ENCODE results near the gene HGF. TPM values are rescaled to one million over a fixed set of nuclear protein-coding genes. Genes with fewer than 3 reads are reported as not detected.

Gene HGF
- total and polyA plus RNA-seq, 4 donors: 3.1 to 25.5 (median 12.3) TPM

- no peaks in the 10 kb centered on the region for H3K36me3 ChIP-seq (ENCODE audit: control insufficient read depth in 4 of 4, insufficient read depth in 4 of 4, low read length in 4 of 4)
- peaks cover 0 to 34% (median 11%) of the 10 kb centered on the region in 5 donors for H3K4me1 ChIP-seq (ENCODE audit: control insufficient read depth in 5 of 5, insufficient read depth in 5 of 5, low read length in 5 of 5)
- TF ChIP-seq CTCF (IDR thresholded peaks at IDR 0.05; ENCODE audit: control extremely low read depth, extremely low read depth): no peak
- H3K27me3 ChIP-seq (ENCODE audit: control insufficient read depth in 3 of 3, insufficient read depth in 3 of 3, low read length in 2 of 3): no peaks in the 10 kb centered on the region
- no peak overlapping the region for H3K27ac ChIP-seq (ENCODE audit: low read depth in 1 of 2, low read length in 1 of 2)
- ATAC-seq (ENCODE audit: insufficient read depth, low FRiP score) (no peak), DNase-seq (peak in 2 of 3 donors; percentile 65 to 66)
- no peaks in the 10 kb centered on the region for H3K9me3 ChIP-seq (ENCODE audit: control insufficient read depth in 4 of 4, insufficient read depth in 3 of 4, low read length in 3 of 4)
- H3K9ac ChIP-seq (ENCODE audit: insufficient read depth in 1 of 2, low read length in 2 of 2): no peak overlapping the region
- no peak overlapping the region for H3K4me3 ChIP-seq
These were observed 82.8 kb downstream of the HGF start for GRCh38 chr7:81687062-81687461.

GRCh38 chr7:81685270-81685868 lies 84.5 kb downstream of the HGF start:
- ATAC-seq (ENCODE audit: insufficient read depth, low FRiP score): no peak

GRCh38 chr7:81684514-81685269 lies 85.2 kb downstream of the HGF start:
- H3K9ac ChIP-seq (ENCODE audit: insufficient read depth in 1 of 2, low read length in 2 of 2): peak overlapping the region in 1 of 2 donors; percentile 48
- no peak for TF ChIP-seq CTCF (IDR thresholded peaks at IDR 0.05; ENCODE audit: control extremely low read depth, extremely low read depth)
- no peaks in the 10 kb centered on the region for H3K36me3 ChIP-seq (ENCODE audit: control insufficient read depth in 4 of 4, insufficient read depth in 4 of 4, low read length in 4 of 4)
- DNase-seq: peak; percentile 93 to 97 (median 97)
- H3K4me1 ChIP-seq (ENCODE audit: control insufficient read depth in 5 of 5, insufficient read depth in 5 of 5, low read length in 5 of 5): peaks cover 0 to 43% (median 11%) of the 10 kb centered on the region in 5 donors
- no peak overlapping the region for H3K4me3 ChIP-seq
- peak overlapping the region in 1 of 2 donors; percentile 72 for H3K27ac ChIP-seq (ENCODE audit: low read depth in 1 of 2, low read length in 1 of 2)
- ATAC-seq (ENCODE audit: insufficient read depth, low FRiP score): peak; percentile 85
- WGBS, 2 donors: 29 to 49% methylated on average over 2 of the region's 2 CpGs
- no peaks in the 10 kb centered on the region for H3K27me3 ChIP-seq (ENCODE audit: control insufficient read depth in 3 of 3, insufficient read depth in 3 of 3, low read length in 2 of 3)
- H3K9me3 ChIP-seq (ENCODE audit: control insufficient read depth in 4 of 4, insufficient read depth in 3 of 4, low read length in 3 of 4): no peaks in the 10 kb centered on the region

More at GRCh38 chr7:81685270-81685868, 84.5 kb downstream of the HGF start:
- H3K9ac ChIP-seq (ENCODE audit: insufficient read depth in 1 of 2, low read length in 2 of 2): peak overlapping the region in 1 of 2 donors; percentile 48
- peak overlapping the region in 1 of 2 donors; percentile 72 for H3K27ac ChIP-seq (ENCODE audit: low read depth in 1 of 2, low read length in 1 of 2)
- no peak overlapping the region for H3K4me3 ChIP-seq
- H3K36me3 ChIP-seq (ENCODE audit: control insufficient read depth in 4 of 4, insufficient read depth in 4 of 4, low read length in 4 of 4): no peaks in the 10 kb centered on the region
- H3K9me3 ChIP-seq (ENCODE audit: control insufficient read depth in 4 of 4, insufficient read depth in 3 of 4, low read length in 3 of 4): no peaks in the 10 kb centered on the region
- peak in 2 of 3 donors; percentile 63 to 72 for DNase-seq
- peaks cover 0 to 41% (median 11%) of the 10 kb centered on the region in 5 donors for H3K4me1 ChIP-seq (ENCODE audit: control insufficient read depth in 5 of 5, insufficient read depth in 5 of 5, low read length in 5 of 5)
- WGBS, 2 donors: 69 to 83% methylated on average over 3 of the region's 3 CpGs
- no peaks in the 10 kb centered on the region for H3K27me3 ChIP-seq (ENCODE audit: control insufficient read depth in 3 of 3, insufficient read depth in 3 of 3, low read length in 2 of 3)
- no peak for TF ChIP-seq CTCF (IDR thresholded peaks at IDR 0.05; ENCODE audit: control extremely low read depth, extremely low read depth)

Data from lung (tissue), 12 donors.